ENCODE measurements around the gene PDZD7.

DNA sequence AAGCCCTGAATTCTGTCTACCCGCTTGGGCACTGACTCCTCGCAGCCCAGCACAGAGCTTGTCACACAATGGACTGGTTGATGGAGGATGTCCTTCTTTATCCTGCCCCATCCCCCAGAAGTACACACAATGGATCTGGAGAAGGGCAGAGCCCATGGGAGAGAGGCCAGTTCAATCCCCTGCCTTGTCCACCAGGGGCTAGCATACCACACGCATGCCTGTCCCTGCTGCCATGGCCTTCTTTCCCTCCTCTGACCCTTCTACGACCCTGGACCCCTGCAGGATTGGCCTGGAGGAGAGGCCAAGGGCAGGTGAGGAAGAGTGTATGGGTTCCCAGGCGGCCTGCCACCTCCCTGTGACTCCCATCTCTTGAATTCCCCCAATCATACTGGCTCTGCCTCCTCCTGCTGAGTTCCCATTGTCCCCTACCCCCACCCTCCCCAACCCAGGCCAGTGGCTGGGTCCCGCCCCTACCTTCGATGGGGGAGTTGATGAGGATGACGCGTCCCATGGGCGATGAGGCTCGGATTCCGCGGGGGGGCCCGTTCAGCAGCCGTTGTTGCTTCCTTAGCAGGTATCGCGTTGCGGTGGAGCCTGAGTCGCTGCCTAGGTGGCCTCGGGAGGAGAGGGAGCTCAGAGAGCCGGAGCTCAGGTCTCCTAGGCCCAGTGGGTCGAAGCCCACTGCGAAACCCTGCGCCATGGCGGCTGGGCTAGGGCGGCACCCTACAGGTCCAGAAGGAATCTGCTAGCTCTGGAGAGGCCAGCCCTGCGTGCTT, 1.2 kb downstream of the PDZD7 start:
- TF ChIP-seq ARNTL (CRISPR knock-in tag; IDR thresholded peaks at IDR 0.05; ENCODE audit: borderline replicate concordance, low read depth) (no peak), CSDC2 (CRISPR knock-in tag; IDR thresholded peaks at IDR 0.05) (no peak), ZFP30 (CRISPR knock-in tag; IDR thresholded peaks at IDR 0.05) (no peak), ZFP3 (CRISPR knock-in tag; IDR thresholded peaks at IDR 0.05) (no peak), SNAI2 (CRISPR knock-in tag; IDR thresholded peaks at IDR 0.05) (no peak), ESRRG (CRISPR knock-in tag; IDR thresholded peaks at IDR 0.05) (no peak)
- TF ChIP-seq, protein P1, sequence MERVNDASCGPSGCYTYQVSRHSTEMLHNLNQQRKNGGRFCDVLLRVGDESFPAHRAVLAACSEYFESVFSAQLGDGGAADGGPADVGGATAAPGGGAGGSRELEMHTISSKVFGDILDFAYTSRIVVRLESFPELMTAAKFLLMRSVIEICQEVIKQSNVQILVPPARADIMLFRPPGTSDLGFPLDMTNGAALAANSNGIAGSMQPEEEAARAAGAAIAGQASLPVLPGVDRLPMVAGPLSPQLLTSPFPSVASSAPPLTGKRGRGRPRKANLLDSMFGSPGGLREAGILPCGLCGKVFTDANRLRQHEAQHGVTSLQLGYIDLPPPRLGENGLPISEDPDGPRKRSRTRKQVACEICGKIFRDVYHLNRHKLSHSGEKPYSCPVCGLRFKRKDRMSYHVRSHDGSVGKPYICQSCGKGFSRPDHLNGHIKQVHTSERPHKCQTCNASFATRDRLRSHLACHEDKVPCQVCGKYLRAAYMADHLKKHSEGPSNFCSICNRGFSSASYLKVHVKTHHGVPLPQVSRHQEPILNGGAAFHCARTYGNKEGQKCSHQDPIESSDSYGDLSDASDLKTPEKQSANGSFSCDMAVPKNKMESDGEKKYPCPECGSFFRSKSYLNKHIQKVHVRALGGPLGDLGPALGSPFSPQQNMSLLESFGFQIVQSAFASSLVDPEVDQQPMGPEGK (CRISPR knock-in tag; IDR thresholded peaks at IDR 0.05; ENCODE audit: borderline replicate concordance): no peak

Data from SK-N-SH treated with all-trans-retinoic acid at 6 μM for 48 hours (cell line).